Muscle of back (tissue), 11 donors: ENCODE data around the gene BBS12. TPM values are rescaled to one million over a fixed set of nuclear protein-coding genes. Genes with fewer than 3 reads are reported as not detected.
"Not testable (repeated sequence)": the region's sequence is repeated elsewhere in the genome, so short reads cannot be mapped to it uniquely, and the experiment has no call there.

ENCODE experiments used
- DNase-seq, 3 donors: peaks; one replicate each; pipeline versions ENCODE4 v3.0.0 to v3.0.0-alpha.2; 2013
- polyA plus RNA-seq, 10 donors: library from polyadenylated mRNA; unstranded; fragments of 120-200 nt; gene quantifications; one replicate each; pipeline ENCODE4 v1.2.1, GENCODE V29; 2013; ENCODE audit not compliant: insufficient read length in 10 of 10

Gene BBS12
- polyA plus RNA-seq, 10 donors = 3.3 to 4.8 (median 4.1) TPM

- peak in 2 of 3 donors; percentile 21 to 84 for DNase-seq
These were observed 31.7 kb downstream of the BBS12 start for GRCh38 chr4:122764071-122764820.

DNA sequence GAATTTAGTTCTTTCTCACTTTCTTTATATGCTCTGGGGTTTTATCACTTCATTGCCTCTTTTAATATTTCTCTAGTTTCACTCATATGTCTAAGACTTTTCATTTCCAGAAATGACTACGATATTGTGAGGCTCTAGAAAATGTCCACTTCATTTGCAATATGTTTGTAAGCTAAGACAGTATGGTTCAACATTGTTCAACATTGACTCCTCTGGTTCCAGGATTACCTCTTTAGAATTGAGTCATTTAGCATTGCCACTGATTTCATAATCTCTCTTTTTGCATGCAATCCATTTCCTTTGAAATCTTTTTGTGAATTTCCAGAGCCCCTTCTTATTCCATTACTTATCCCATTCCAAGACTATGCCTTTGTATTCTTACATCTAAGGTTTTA is 32.3 kb downstream of the BBS12 start:
- peak in 1 of 3 donors; percentile 77 for DNase-seq

DNA sequence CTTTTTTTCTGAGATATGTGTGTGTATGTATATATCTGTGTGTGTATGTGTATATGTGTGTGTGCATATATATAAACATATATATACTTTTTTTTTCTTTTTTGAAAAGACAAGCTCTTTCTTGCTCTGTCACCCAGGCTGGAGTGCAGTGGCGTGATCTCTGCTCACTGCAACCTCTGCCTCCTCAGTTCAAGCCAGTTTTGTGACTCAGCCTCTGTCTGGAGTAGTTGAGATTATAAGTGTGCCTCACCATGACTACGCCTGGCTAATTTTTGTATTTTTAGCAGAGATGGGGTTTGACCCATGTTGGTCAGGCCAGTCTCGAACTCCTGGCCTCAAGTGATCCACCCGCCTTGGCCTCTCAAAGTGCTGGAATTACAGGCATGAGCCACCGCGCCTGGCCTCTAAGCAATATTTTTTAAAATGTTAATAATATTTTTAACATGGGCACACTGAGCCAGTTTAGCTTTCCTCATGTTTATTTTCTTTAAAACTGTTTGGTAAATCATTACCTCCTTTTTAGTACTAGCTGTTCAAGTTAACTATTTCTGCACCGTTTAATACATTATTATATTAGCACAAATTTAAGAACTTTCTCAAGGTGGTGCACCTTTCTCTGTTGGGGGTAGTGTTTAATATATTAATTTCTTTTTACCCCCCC is 33.3 kb downstream of the BBS12 start:
- peak in 1 of 3 donors; percentile 76 for DNase-seq

GRCh38 chr4:122766353-122766705 is 33.8 kb downstream of the BBS12 start:
- no peak for DNase-seq

DNA sequence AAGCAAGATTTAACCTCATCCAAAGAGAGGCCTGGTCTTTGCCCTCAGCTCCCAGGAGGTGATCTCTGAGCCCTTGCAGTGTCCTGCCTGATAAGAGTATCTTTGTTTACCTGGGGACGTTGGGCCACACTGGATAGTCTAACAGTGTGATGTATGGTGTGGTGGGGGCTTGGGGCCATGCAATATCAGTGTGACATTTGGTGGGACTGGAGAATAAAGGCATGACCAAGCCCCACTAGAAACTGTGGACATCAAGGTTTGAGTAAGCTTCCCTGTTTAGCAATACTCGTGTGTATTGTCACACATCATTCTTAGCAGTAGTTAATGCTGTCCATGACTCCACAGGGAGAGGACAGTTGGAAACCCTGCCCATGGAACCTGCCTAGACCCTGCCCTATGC is 34.4 kb downstream of the BBS12 start:
- DNase-seq = no peak

DNA sequence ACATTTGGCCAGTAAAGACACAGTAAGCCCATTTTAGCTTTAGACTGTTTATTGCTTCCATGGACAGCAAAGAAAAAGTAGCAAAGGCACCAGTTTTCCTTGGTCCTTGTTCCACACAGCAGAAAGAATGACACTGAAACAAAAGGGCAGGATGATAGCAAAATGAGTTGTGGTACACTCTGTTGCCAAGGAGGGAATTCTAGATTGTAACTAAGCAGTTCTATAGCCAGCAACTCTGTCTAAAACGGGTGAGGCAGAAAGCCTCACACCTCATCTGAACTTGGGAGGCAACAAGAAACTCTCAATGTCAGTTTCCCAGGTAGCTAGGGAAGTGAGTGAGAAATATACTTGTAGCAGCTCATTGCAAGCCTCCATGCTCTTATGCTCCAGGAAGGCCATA is 39.2 kb downstream of the BBS12 start:
- no peak for DNase-seq

GRCh38 chr4:122772311-122772710 is 39.8 kb downstream of the BBS12 start:
- DNase-seq = no peak

GRCh38 chr4:122772986-122773385 is 40.5 kb downstream of the BBS12 start:
- no peak for DNase-seq

DNA sequence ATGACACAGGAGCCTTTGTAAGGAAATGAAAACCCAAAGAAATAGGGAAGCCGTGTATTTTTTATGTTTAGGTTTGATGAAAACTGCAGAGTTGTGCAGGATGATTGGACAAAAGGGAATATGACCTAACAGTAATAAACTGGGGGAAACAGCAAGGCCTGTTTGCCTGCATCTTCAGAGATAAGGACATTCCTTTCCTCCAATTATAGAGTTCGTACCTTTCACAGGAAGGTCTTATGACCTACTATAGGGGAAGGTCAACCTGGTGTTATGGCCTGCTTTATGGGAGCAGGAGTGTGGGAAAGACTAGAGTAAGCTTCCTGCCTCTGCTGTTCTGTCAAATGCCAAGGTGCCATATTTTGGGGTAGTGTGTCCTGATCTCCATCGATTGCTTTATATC is 42.5 kb downstream of the BBS12 start:
- DNase-seq = no peak

DNA sequence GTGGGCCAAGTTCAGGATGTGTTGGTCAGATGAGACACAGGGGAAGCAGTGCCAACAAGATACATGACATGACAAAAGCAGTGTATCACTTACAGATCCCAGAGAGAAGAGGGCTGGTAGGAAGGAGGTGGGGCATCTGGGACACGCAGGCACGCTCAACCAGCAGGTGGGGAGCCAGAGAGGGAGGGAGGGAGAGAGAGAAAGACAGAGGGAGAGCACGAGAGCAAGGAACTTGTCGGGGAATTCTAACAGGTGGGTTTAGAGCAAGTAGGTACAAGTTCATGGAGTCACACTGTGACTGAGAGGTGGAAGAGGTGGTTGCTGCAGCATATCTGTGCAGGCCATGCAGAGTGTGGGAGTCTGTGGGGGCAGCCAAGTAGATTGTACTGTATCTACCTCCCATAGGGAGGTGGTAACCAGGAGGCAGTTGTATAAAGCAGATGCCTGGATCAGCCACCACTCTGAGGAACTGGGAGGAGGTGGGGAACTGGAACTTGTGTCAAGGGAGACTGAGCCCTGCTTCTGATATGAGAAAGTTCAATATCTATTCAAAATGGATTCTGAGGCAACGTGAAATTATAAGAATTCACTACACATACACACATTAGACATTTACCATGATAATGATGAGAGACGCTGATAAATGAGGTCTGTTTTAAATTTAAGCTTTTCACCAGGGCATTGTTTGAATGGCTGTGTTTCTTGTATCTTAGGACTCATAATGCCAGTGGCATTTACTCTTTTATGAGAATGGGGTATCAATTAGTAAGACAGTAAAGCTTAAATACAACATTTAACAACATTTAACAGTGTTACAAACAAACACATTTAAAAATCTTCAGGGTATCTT is 43.7 kb downstream of the BBS12 start:
- DNase-seq = no peak

GRCh38 chr4:122776916-122777315 is 44.4 kb downstream of the BBS12 start:
- DNase-seq = no peak

- DNase-seq = peak in 1 of 3 donors; percentile 93
These were observed 45.6 kb downstream of the BBS12 start for GRCh38 chr4:122777846-122778673.

DNA sequence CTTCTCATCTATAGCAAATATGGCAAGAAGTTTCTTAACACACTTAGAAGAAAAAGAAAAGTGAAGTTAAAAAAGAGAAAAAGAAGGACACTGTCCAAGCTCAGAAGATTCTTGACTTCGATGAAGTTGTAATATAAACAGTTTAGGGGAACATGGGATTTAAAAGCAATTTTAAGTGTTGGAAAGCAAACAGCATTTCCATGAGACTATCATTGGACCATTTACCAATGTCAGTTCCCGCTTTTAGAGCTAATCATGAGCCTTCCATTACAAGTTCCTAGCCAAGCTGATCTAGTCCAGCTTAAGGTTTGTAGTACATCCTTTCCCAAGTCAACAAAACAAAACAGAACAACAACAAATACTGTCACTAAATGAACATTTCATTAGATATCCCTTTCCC is 49.0 kb downstream of the BBS12 start:
- DNase-seq = peak in 2 of 3 donors; percentile 47 to 48

GRCh38 chr4:122783301-122784215 is 51.1 kb downstream of the BBS12 start:
- DNase-seq = peak; percentile 45 to 91 (median 69)

GRCh38 chr4:122784261-122784660 is 51.8 kb downstream of the BBS12 start:
- DNase-seq = no peak

DNA sequence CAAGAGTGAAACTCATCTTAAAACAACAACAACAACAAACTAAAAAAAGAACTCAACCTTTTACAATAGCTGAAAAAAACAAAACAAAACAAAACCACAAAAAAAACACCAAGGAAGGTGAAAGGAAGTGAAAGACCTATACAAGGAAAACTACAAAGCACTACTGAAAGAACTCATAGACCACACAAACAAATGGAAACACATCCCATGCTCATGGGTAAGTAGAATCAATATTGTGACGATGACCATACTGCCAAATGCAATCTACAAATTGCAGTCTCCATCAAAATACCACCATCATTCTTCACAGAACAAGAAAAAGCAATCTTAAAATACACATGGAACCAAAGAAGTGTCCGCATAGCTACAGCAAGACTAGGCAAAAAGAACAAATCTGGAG is 52.6 kb downstream of the BBS12 start:
- DNase-seq = no peak

GRCh38 chr4:122786296-122786695 is 53.8 kb downstream of the BBS12 start:
- DNase-seq = not testable (repeated sequence)

DNA sequence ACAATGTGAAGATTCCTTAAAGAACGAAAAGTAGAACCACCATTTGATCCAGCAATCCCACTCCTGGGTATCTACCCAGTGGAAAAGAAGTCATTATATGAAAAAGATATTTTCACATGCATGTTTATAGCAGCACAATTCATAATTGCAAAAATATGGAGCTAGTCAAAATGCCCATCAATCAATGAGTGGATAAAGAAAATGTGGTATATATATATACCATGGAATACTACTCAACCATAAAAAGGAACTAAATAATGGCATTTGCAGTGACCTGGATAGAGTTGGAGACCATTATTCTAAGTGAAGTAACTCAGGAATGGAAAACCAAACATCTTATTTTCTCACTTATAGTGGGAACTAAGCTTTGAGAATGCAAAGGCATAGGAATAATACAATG is 54.4 kb downstream of the BBS12 start:
- DNase-seq = not testable (repeated sequence)

DNA sequence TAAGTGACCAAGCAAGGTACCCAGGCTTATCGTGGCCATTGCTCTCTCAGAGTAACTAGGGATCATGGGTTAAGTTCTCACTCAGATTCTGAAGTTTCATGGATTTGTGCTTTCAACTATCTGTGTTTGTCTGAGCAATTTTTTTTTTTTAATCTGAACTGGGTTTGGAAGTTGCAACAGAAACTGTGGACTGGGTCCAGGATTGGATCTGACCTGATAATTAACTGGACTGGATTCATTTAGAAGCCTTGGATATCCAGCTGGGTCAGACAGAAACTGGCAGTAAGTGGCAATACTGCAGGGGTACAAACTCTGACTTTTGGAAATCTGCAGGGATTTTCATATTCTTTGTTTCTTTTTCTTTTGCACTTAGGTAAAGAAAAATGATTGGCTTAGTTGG is 55.4 kb downstream of the BBS12 start:
- DNase-seq = no peak

- DNase-seq = no peak
These were observed 56.4 kb downstream of the BBS12 start for GRCh38 chr4:122788935-122789334.

- no peak for DNase-seq
These were observed 61.3 kb downstream of the BBS12 start for GRCh38 chr4:122793811-122794210.
